ENCODE results near the gene RCL1. TPM values are rescaled to one million over a fixed set of nuclear protein-coding genes. Genes with fewer than 3 reads are reported as not detected.

The RCL1 gene
- total RNA-seq, 1 experiment from 2014 or later: 24.9 TPM

DNA sequence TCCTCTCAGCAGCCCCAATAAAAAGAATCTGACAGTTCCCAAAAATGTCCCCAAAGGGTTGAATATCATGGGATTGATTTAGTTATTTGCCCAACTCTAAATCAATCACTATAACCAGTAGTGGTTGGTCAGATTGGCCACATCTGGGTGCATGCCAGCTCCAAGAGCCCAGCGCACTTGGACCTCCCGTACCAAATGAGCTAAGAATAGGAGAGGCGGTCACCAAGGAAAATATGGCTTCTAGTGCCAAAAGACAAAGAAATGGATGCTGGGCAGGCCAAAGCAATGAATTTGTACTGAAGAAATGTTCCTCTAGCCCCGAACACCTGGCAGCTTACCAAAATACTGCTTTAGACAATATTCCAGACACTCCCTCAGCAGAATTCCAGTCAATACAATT is 80.3 kb downstream of the RCL1 start:
- Histone ChIP-seq H3K4me3 (ENCODE audit: low read length) (no peak overlapping the region), H3K27ac (ENCODE audit: low read length) (no peak overlapping the region)

GRCh38 chr9:4875559-4875958 is 82.8 kb downstream of the RCL1 start:
- Histone ChIP-seq H4K20me1 (ENCODE audit: insufficient read depth, low read depth, low read length) (no peaks in the 10 kb centered on the region), H3K9me2 (replicated peaks; ENCODE audit: insufficient read depth, low read length) (no peaks in the 10 kb centered on the region), H3K4me1 (ENCODE audit: low read length) (no peaks in the 10 kb centered on the region), H3K4me2 (ENCODE audit: low read depth, low read length, poor library complexity, severe bottlenecking) (no peak overlapping the region), H3K4me3 (ENCODE audit: low read length) (no peak overlapping the region), H3K79me2 (ENCODE audit: low read length) (no peaks in the 10 kb centered on the region), H3K27me3 (ENCODE audit: low read length) (no peaks in the 10 kb centered on the region), H3K9me3 (ENCODE audit: low read length) (no peaks in the 10 kb centered on the region), H3K27ac (ENCODE audit: low read length) (no peak overlapping the region), H3K36me3 (ENCODE audit: insufficient read depth, low read length) (no peaks in the 10 kb centered on the region), H2AFZ (ENCODE audit: low read length) (no peak overlapping the region), H3K9ac (ENCODE audit: low read length) (no peak overlapping the region)
- DNase-seq: no peak

More for the DNA sequence above, 80.3 kb downstream of the RCL1 start:
- no peak overlapping the region for H3K4me2 ChIP-seq (ENCODE audit: low read depth, low read length, poor library complexity, severe bottlenecking)
- no peaks in the 10 kb centered on the region for H3K9me2 ChIP-seq (replicated peaks; ENCODE audit: insufficient read depth, low read length)
- no peaks in the 10 kb centered on the region for H4K20me1 ChIP-seq (ENCODE audit: insufficient read depth, low read depth, low read length)
- H2AFZ ChIP-seq (ENCODE audit: low read length): no peak overlapping the region
- no peak overlapping the region for H3K9ac ChIP-seq (ENCODE audit: low read length)
- no peaks in the 10 kb centered on the region for H3K79me2 ChIP-seq (ENCODE audit: low read length)
- H3K27me3 ChIP-seq (ENCODE audit: low read length): no peaks in the 10 kb centered on the region
- H3K36me3 ChIP-seq (ENCODE audit: insufficient read depth, low read length): no peaks in the 10 kb centered on the region
- DNase-seq: no peak
- H3K9me3 ChIP-seq (ENCODE audit: low read length): no peaks in the 10 kb centered on the region
- no peaks in the 10 kb centered on the region for H3K4me1 ChIP-seq (ENCODE audit: low read length)

GRCh38 chr9:4879115-4879558 is 86.4 kb downstream of the RCL1 start:
- no peaks in the 10 kb centered on the region for H3K27me3 ChIP-seq (ENCODE audit: low read length)
- H3K36me3 ChIP-seq (ENCODE audit: insufficient read depth, low read length): no peaks in the 10 kb centered on the region
- no peak overlapping the region for H3K4me3 ChIP-seq (ENCODE audit: low read length)
- H2AFZ ChIP-seq (ENCODE audit: low read length): no peak overlapping the region
- H3K9me2 ChIP-seq (replicated peaks; ENCODE audit: insufficient read depth, low read length): no peaks in the 10 kb centered on the region
- H3K4me2 ChIP-seq (ENCODE audit: low read depth, low read length, poor library complexity, severe bottlenecking): no peak overlapping the region
- no peaks in the 10 kb centered on the region for H3K9me3 ChIP-seq (ENCODE audit: low read length)
- no peaks in the 10 kb centered on the region for H3K4me1 ChIP-seq (ENCODE audit: low read length)
- no peak overlapping the region for H3K9ac ChIP-seq (ENCODE audit: low read length)
- no peak overlapping the region for H3K27ac ChIP-seq (ENCODE audit: low read length)
- H3K79me2 ChIP-seq (ENCODE audit: low read length): no peaks in the 10 kb centered on the region
- no peaks in the 10 kb centered on the region for H4K20me1 ChIP-seq (ENCODE audit: insufficient read depth, low read depth, low read length)
- no peak for DNase-seq

DNA sequence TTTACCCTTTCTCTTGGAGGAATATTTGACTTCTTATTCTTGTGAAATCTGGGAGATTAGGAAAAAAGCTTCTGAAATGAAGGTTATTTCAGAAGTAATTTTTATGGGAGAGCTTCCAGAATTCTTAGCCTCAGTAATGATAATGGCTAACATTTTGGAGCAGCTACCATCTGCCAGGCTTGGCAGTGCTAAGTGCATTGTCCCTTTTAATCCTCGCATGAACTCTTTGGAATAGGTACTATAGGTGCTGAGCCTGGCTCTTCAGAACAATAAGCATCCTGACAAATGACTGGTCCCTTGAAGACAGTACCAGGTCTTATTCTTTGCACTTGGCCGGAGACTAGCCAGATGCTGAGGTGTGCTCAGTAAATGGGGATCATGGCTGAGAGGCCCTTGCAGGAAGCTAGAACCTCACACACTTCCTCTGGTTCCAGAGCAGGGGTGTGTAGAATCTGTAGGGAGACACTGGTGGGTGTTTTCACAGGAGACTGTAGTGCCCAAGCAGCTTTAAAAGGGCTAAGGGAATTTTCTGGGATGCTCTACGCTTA is 90.7 kb downstream of the RCL1 start:
- no peaks in the 10 kb centered on the region for H3K9me3 ChIP-seq (ENCODE audit: low read length)
- H2AFZ ChIP-seq (ENCODE audit: low read length): no peak overlapping the region
- no peaks in the 10 kb centered on the region for H3K27me3 ChIP-seq (ENCODE audit: low read length)
- no peak overlapping the region for H3K9ac ChIP-seq (ENCODE audit: low read length)
- H3K4me1 ChIP-seq (ENCODE audit: low read length): peaks cover 3% of the 10 kb centered on the region; the same call in 1 of the 2 replicates
- H4K20me1 ChIP-seq (ENCODE audit: insufficient read depth, low read depth, low read length): no peaks in the 10 kb centered on the region
- no peaks in the 10 kb centered on the region for H3K79me2 ChIP-seq (ENCODE audit: low read length)
- no peak overlapping the region for H3K4me2 ChIP-seq (ENCODE audit: low read depth, low read length, poor library complexity, severe bottlenecking)
- no peak overlapping the region for H3K27ac ChIP-seq (ENCODE audit: low read length)
- H3K4me3 ChIP-seq (ENCODE audit: low read length): no peak overlapping the region
- DNase-seq: no peak
- H3K36me3 ChIP-seq (ENCODE audit: insufficient read depth, low read length): no peaks in the 10 kb centered on the region
- H3K9me2 ChIP-seq (replicated peaks; ENCODE audit: insufficient read depth, low read length): no peaks in the 10 kb centered on the region

GRCh38 chr9:4886698-4887097 is 94.0 kb downstream of the RCL1 start:
- peaks cover 3% of the 10 kb centered on the region; the same call in 1 of the 2 replicates for H3K4me1 ChIP-seq (ENCODE audit: low read length)
- no peaks in the 10 kb centered on the region for H3K9me2 ChIP-seq (replicated peaks; ENCODE audit: insufficient read depth, low read length)
- no peak overlapping the region for H3K4me3 ChIP-seq (ENCODE audit: low read length)
- no peak for DNase-seq
- H4K20me1 ChIP-seq (ENCODE audit: insufficient read depth, low read depth, low read length): no peaks in the 10 kb centered on the region
- no peak overlapping the region for H3K27ac ChIP-seq (ENCODE audit: low read length)
- no peaks in the 10 kb centered on the region for H3K27me3 ChIP-seq (ENCODE audit: low read length)
- H3K4me2 ChIP-seq (ENCODE audit: low read depth, low read length, poor library complexity, severe bottlenecking): no peak overlapping the region
- H2AFZ ChIP-seq (ENCODE audit: low read length): no peak overlapping the region
- no peaks in the 10 kb centered on the region for H3K36me3 ChIP-seq (ENCODE audit: insufficient read depth, low read length)
- H3K9ac ChIP-seq (ENCODE audit: low read length): no peak overlapping the region
- H3K9me3 ChIP-seq (ENCODE audit: low read length): no peaks in the 10 kb centered on the region
- H3K79me2 ChIP-seq (ENCODE audit: low read length): no peaks in the 10 kb centered on the region

DNA sequence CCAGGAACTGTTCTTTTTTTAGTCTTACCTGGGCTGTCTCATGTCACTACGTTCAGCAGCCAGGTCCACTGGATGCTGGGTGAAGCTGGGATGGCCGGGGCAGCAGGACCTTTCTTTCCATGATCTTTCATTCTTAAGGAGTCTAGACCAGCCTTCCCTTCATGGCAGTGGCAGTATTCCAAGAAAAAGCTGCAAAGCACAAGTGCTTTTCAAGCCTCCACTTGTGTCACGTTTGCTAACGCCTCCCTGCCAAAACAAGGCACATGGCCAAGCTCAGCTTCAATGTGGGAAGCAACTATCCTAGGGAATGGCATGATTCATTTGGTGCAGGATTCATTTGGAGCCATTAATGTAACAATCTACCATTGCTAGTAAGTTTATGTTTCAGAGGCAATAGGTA is 94.8 kb downstream of the RCL1 start:
- no peak for DNase-seq
- Histone ChIP-seq H3K4me1 (ENCODE audit: low read length) (peaks cover 3% of the 10 kb centered on the region; the same call in 1 of the 2 replicates), H3K27me3 (ENCODE audit: low read length) (no peaks in the 10 kb centered on the region), H3K27ac (ENCODE audit: low read length) (no peak overlapping the region), H2AFZ (ENCODE audit: low read length) (no peak overlapping the region), H4K20me1 (ENCODE audit: insufficient read depth, low read depth, low read length) (no peaks in the 10 kb centered on the region), H3K9me2 (replicated peaks; ENCODE audit: insufficient read depth, low read length) (no peaks in the 10 kb centered on the region), H3K79me2 (ENCODE audit: low read length) (no peaks in the 10 kb centered on the region), H3K36me3 (ENCODE audit: insufficient read depth, low read length) (no peaks in the 10 kb centered on the region), H3K4me2 (ENCODE audit: low read depth, low read length, poor library complexity, severe bottlenecking) (no peak overlapping the region), H3K9ac (ENCODE audit: low read length) (no peak overlapping the region), H3K4me3 (ENCODE audit: low read length) (no peak overlapping the region), H3K9me3 (ENCODE audit: low read length) (no peaks in the 10 kb centered on the region)

DNA sequence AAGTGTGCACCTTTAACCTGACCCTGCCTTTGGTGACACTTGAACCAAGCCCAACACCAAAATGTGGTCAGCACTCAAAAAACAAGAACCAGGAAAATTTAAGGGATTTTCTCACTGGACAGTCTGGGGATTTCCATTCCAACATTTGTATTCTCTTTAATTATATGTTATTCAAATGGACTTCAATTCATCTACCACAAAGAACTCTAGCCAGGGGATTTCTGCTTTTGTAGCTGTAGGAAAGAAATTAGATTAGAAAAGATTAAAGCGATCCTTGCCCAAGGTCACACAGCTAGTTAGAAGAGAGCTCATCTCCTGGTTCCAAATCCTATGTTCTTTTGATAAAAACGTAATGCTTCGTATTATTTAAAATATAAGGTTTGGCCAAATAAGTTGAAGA is 97.5 kb downstream of the RCL1 start:
- Histone ChIP-seq H3K4me1 (ENCODE audit: low read length) (peaks cover 3% of the 10 kb centered on the region; the same call in 1 of the 2 replicates), H3K27ac (ENCODE audit: low read length) (no peak overlapping the region), H3K79me2 (ENCODE audit: low read length) (no peaks in the 10 kb centered on the region), H3K4me2 (ENCODE audit: low read depth, low read length, poor library complexity, severe bottlenecking) (no peak overlapping the region), H3K9ac (ENCODE audit: low read length) (no peak overlapping the region), H2AFZ (ENCODE audit: low read length) (no peak overlapping the region), H3K4me3 (ENCODE audit: low read length) (no peak overlapping the region), H3K27me3 (ENCODE audit: low read length) (no peaks in the 10 kb centered on the region), H4K20me1 (ENCODE audit: insufficient read depth, low read depth, low read length) (no peaks in the 10 kb centered on the region), H3K36me3 (ENCODE audit: insufficient read depth, low read length) (no peaks in the 10 kb centered on the region), H3K9me2 (replicated peaks; ENCODE audit: insufficient read depth, low read length) (no peaks in the 10 kb centered on the region), H3K9me3 (ENCODE audit: low read length) (no peaks in the 10 kb centered on the region)
- no peak for DNase-seq

GRCh38 chr9:4890929-4891328 is 98.2 kb downstream of the RCL1 start:
- Histone ChIP-seq H3K4me1 (ENCODE audit: low read length) (peaks cover 3% of the 10 kb centered on the region; the same call in 1 of the 2 replicates), H3K9me2 (replicated peaks; ENCODE audit: insufficient read depth, low read length) (no peaks in the 10 kb centered on the region), H3K27me3 (ENCODE audit: low read length) (no peaks in the 10 kb centered on the region), H2AFZ (ENCODE audit: low read length) (no peak overlapping the region), H3K4me3 (ENCODE audit: low read length) (no peak overlapping the region), H3K9me3 (ENCODE audit: low read length) (no peaks in the 10 kb centered on the region), H3K9ac (ENCODE audit: low read length) (no peak overlapping the region), H3K4me2 (ENCODE audit: low read depth, low read length, poor library complexity, severe bottlenecking) (no peak overlapping the region), H3K27ac (ENCODE audit: low read length) (no peak overlapping the region), H4K20me1 (ENCODE audit: insufficient read depth, low read depth, low read length) (no peaks in the 10 kb centered on the region), H3K79me2 (ENCODE audit: low read length) (no peaks in the 10 kb centered on the region), H3K36me3 (ENCODE audit: insufficient read depth, low read length) (no peaks in the 10 kb centered on the region)
- DNase-seq: no peak
